ENCODE results near the gene VPS41.

VPS41 gene

DNA sequence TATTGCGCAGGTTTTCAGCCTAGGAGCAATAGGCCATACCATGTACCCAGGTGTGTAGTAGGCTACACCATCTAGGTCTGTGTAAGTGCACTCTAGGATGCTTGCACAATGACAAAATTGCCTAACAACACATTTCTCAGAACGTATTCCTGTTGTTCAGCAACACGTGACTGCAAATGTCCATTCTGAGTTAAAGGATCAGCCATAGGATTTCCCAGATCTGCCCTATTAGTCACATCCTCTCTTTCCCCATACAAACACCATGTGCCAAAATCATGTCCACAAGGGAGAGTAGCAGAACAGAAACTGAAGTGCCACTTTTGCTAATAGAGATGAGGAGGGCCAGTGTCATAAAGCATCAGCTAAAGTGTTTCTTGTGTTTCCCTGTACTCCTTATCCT is 235.2 kb downstream of the VPS41 start:
- TF ChIP-seq, protein P1, sequence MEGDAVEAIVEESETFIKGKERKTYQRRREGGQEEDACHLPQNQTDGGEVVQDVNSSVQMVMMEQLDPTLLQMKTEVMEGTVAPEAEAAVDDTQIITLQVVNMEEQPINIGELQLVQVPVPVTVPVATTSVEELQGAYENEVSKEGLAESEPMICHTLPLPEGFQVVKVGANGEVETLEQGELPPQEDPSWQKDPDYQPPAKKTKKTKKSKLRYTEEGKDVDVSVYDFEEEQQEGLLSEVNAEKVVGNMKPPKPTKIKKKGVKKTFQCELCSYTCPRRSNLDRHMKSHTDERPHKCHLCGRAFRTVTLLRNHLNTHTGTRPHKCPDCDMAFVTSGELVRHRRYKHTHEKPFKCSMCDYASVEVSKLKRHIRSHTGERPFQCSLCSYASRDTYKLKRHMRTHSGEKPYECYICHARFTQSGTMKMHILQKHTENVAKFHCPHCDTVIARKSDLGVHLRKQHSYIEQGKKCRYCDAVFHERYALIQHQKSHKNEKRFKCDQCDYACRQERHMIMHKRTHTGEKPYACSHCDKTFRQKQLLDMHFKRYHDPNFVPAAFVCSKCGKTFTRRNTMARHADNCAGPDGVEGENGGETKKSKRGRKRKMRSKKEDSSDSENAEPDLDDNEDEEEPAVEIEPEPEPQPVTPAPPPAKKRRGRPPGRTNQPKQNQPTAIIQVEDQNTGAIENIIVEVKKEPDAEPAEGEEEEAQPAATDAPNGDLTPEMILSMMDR (IDR thresholded peaks at IDR 0.05): no peak
- no peak overlapping the region for H3K4me3 ChIP-seq

More for the DNA sequence above, 235.2 kb downstream of the VPS41 start:
- no peak for DNase-seq (ENCODE audit: low spot score)
- H3K27ac ChIP-seq: peak overlapping the region in 1 of 2 donors; percentile 41

Measured in coronary artery (tissue), 2 donors.